ENCODE results near the gene SRPRB.

SRPRB gene

GRCh38 chr3:133805702-133806475 is at the start of gene SRPRB:
SRPRB (plus strand) TSS chr3:133805815; CDS start chr3:133805849, 34 bp downstream.
- DNase-seq (ENCODE audit: low read depth in 2 of 2): peak; percentile 93 to 96

GRCh38 chr3:133756716-133757694 is 48.6 kb upstream of the SRPRB start:
- DNase-seq (ENCODE audit: low read depth in 2 of 2): no peak

- no peak for DNase-seq (ENCODE audit: low read depth in 2 of 2)
Observed at GRCh38 chr3:133757701-133758567, 47.7 kb upstream of the SRPRB start.

- no peak for DNase-seq (ENCODE audit: low read depth in 2 of 2)
Observed at GRCh38 chr3:133758568-133758928, 47.1 kb upstream of the SRPRB start.

- no peak for DNase-seq (ENCODE audit: low read depth in 2 of 2)
Observed at GRCh38 chr3:133758964-133759739, 46.5 kb upstream of the SRPRB start.

GRCh38 chr3:133759740-133760305 is 45.8 kb upstream of the SRPRB start:
- no peak for DNase-seq (ENCODE audit: low read depth in 2 of 2)

GRCh38 chr3:133760916-133761315 is 44.7 kb upstream of the SRPRB start:
- no peak for DNase-seq (ENCODE audit: low read depth in 2 of 2)

- no peak for DNase-seq (ENCODE audit: low read depth in 2 of 2)
Observed at GRCh38 chr3:133761605-133762484, 43.8 kb upstream of the SRPRB start.

- no peak for DNase-seq (ENCODE audit: low read depth in 2 of 2)
Observed at GRCh38 chr3:133762539-133762938, 43.1 kb upstream of the SRPRB start.

- no peak for DNase-seq (ENCODE audit: low read depth in 2 of 2)
Observed at GRCh38 chr3:133763797-133764683, 41.6 kb upstream of the SRPRB start.

GRCh38 chr3:133765256-133765655 is 40.4 kb upstream of the SRPRB start:
- DNase-seq (ENCODE audit: low read depth in 2 of 2): no peak

- DNase-seq (ENCODE audit: low read depth in 2 of 2): no peak
Observed at GRCh38 chr3:133767607-133768006, 38.0 kb upstream of the SRPRB start.

- DNase-seq (ENCODE audit: low read depth in 2 of 2): no peak
Observed at GRCh38 chr3:133769536-133769935, 36.1 kb upstream of the SRPRB start.

- no peak for DNase-seq (ENCODE audit: low read depth in 2 of 2)
Observed at GRCh38 chr3:133773732-133774131, 31.9 kb upstream of the SRPRB start.

GRCh38 chr3:133775309-133775708 is 30.3 kb upstream of the SRPRB start:
- DNase-seq (ENCODE audit: low read depth in 2 of 2): no peak

- no peak for DNase-seq (ENCODE audit: low read depth in 2 of 2)
Observed at GRCh38 chr3:133775835-133776234, 29.8 kb upstream of the SRPRB start.

- no peak for DNase-seq (ENCODE audit: low read depth in 2 of 2)
Observed at GRCh38 chr3:133776794-133777438, 28.7 kb upstream of the SRPRB start.
